ENCODE data around the gene MBOAT2.

DNA sequence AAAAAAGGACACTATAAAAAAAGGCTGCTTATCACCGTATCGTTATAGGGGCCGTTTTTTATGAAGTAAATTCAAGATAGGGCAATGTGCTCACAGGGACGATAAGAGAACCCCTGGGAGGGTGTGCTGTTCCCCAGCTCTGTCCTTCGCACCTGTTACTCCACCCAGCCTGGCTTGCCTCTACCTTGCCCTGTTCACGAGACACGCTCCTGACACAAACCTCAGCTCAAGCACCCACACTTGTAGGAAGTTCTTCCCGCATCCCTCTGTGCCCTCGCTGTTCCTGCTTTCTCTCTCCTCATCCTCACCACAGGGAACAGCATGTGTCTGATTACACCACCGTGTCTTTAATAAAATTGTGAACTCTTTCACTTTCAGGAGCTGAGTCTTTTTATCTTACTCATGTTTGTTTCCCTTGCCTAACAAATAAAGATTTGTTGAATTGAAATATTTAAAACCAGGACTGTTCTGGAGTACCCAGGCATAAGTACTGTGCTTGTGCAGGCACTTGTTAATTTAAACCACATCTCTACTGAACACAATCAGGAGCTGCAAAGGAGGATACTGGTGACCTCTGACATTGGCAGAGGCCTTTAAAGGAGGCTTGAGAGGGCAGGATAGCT is 140.0 kb downstream of the MBOAT2 start:
- TF ChIP-seq POLR2A (IDR thresholded peaks at IDR 0.05) = no peak
- TF ChIP-seq, protein P1, sequence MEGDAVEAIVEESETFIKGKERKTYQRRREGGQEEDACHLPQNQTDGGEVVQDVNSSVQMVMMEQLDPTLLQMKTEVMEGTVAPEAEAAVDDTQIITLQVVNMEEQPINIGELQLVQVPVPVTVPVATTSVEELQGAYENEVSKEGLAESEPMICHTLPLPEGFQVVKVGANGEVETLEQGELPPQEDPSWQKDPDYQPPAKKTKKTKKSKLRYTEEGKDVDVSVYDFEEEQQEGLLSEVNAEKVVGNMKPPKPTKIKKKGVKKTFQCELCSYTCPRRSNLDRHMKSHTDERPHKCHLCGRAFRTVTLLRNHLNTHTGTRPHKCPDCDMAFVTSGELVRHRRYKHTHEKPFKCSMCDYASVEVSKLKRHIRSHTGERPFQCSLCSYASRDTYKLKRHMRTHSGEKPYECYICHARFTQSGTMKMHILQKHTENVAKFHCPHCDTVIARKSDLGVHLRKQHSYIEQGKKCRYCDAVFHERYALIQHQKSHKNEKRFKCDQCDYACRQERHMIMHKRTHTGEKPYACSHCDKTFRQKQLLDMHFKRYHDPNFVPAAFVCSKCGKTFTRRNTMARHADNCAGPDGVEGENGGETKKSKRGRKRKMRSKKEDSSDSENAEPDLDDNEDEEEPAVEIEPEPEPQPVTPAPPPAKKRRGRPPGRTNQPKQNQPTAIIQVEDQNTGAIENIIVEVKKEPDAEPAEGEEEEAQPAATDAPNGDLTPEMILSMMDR (IDR thresholded peaks at IDR 0.05) = no peak
